ENCODE results near the gene ARPC5L. TPM values are rescaled to one million over a fixed set of nuclear protein-coding genes. Genes with fewer than 3 reads are reported as not detected.

ARPC5L gene
- total and polyA plus RNA-seq, 2 of the 13 experiments (the other 11 are each of a cell fraction or from before 2014, with no cell fraction given) = 29.9 to 33.8 TPM

GRCh38 chr9:124868511-124869465 lies 6.9 kb downstream of the ARPC5L start (continued):
- TF ChIP-seq JUNB (CRISPR knock-in tag; IDR thresholded peaks at IDR 0.05; ENCODE audit: borderline replicate concordance) = no peak
- 0 out of 2 replicates have a peak, but pooled peaks have one; percentile 21 for TF ChIP-seq SAFB2 (CRISPR knock-in tag; IDR thresholded peaks at IDR 0.05; ENCODE audit: borderline replicate concordance, low read depth)
- TF ChIP-seq ZNF446 (CRISPR knock-in tag; IDR thresholded peaks at IDR 0.05) = no peak
- no peak for TF ChIP-seq ZNF383 (CRISPR knock-in tag; IDR thresholded peaks at IDR 0.05; ENCODE audit: borderline replicate concordance)
- TF ChIP-seq SP140L (CRISPR knock-in tag; IDR thresholded peaks at IDR 0.05; ENCODE audit: borderline replicate concordance) = no peak
- TF ChIP-seq, protein P1, sequence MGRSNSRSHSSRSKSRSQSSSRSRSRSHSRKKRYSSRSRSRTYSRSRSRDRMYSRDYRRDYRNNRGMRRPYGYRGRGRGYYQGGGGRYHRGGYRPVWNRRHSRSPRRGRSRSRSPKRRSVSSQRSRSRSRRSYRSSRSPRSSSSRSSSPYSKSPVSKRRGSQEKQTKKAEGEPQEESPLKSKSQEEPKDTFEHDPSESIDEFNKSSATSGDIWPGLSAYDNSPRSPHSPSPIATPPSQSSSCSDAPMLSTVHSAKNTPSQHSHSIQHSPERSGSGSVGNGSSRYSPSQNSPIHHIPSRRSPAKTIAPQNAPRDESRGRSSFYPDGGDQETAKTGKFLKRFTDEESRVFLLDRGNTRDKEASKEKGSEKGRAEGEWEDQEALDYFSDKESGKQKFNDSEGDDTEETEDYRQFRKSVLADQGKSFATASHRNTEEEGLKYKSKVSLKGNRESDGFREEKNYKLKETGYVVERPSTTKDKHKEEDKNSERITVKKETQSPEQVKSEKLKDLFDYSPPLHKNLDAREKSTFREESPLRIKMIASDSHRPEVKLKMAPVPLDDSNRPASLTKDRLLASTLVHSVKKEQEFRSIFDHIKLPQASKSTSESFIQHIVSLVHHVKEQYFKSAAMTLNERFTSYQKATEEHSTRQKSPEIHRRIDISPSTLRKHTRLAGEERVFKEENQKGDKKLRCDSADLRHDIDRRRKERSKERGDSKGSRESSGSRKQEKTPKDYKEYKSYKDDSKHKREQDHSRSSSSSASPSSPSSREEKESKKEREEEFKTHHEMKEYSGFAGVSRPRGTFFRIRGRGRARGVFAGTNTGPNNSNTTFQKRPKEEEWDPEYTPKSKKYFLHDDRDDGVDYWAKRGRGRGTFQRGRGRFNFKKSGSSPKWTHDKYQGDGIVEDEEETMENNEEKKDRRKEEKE (IDR thresholded peaks at IDR 0.05) = no peak
- TF ChIP-seq ZNF781 (CRISPR knock-in tag; IDR thresholded peaks at IDR 0.05; ENCODE audit: borderline replicate concordance, not compliant biosample characterization) = no peak
- peak; percentile 65; the same call in 1 of the 2 replicates for TF ChIP-seq ZNF333 (CRISPR knock-in tag; IDR thresholded peaks at IDR 0.05; ENCODE audit: borderline replicate concordance)
- no peak; the same call in 1 of the 2 replicates for TF ChIP-seq MTA1 (CRISPR knock-in tag; IDR thresholded peaks at IDR 0.05; ENCODE audit: borderline replicate concordance)
- TF ChIP-seq MIXL1 (CRISPR knock-in tag; IDR thresholded peaks at IDR 0.05) = no peak
- TF ChIP-seq ZNF354B (CRISPR knock-in tag; IDR thresholded peaks at IDR 0.05) = no peak
- no peak for TF ChIP-seq ZNF777 (CRISPR knock-in tag; IDR thresholded peaks at IDR 0.05)
- no peak for TF ChIP-seq ZMYM2 (CRISPR knock-in tag; IDR thresholded peaks at IDR 0.05)
- peak; percentile 93 for TF ChIP-seq ZNF891 (CRISPR knock-in tag; IDR thresholded peaks at IDR 0.05)
- peak; percentile 82; the same call in 1 of the 2 replicates for TF ChIP-seq TAF1 (CRISPR knock-in tag; IDR thresholded peaks at IDR 0.05)
- peak; percentile 78; the same call in 1 of the 3 replicates for TF ChIP-seq MXI1 (IDR thresholded peaks at IDR 0.05; ENCODE audit: borderline replicate concordance, low read depth, low read length)
- no peak for TF ChIP-seq ZFP90 (CRISPR knock-in tag; IDR thresholded peaks at IDR 0.05; ENCODE audit: borderline replicate concordance)
- TF ChIP-seq ATF4 (CRISPR knock-in tag; IDR thresholded peaks at IDR 0.05) = peak in 1 of 2 experiments; percentile 31; a peak in 1 of 4 replicates
- TF ChIP-seq ERF (CRISPR knock-in tag; IDR thresholded peaks at IDR 0.05) = peak; percentile 43; the same call in 1 of the 2 replicates
- TF ChIP-seq ZFY (CRISPR knock-in tag; IDR thresholded peaks at IDR 0.05) = peak; percentile 92
- TF ChIP-seq ZNF225 (CRISPR knock-in tag; IDR thresholded peaks at IDR 0.05) = peak; percentile 90; the same call in 1 of the 2 replicates
- TF ChIP-seq PTBP1 (IDR thresholded peaks at IDR 0.05; ENCODE audit: low read depth, low read length, poor library complexity, severe bottlenecking) = no peak
- no peak for TF ChIP-seq ZNF326 (CRISPR knock-in tag; IDR thresholded peaks at IDR 0.05; ENCODE audit: borderline replicate concordance)
- no peak for TF ChIP-seq ZSCAN21 (CRISPR knock-in tag; IDR thresholded peaks at IDR 0.05; ENCODE audit: borderline replicate concordance)
- no peak for TF ChIP-seq ZNF235 (CRISPR knock-in tag; IDR thresholded peaks at IDR 0.05; ENCODE audit: borderline replicate concordance)
